GM18861 (cell line): Measurements from ENCODE around the gene C1QTNF9B.
"Not testable (repeated sequence)": the region's sequence is repeated elsewhere in the genome, so short reads cannot be mapped to it uniquely, and the experiment has no call there.

Source experiments
- ATAC-seq: cut with Tn5 transposase; IDR thresholded peaks from one replicate; pipeline ENCODE4 v1.9.1; 2021; ENCODE audit not compliant: unreplicated experiment

Gene C1QTNF9B

GRCh38 chr13:23897452-23897919 is at the start of gene C1QTNF9B:
Gene C1QTNF9B, minus strand, starts transcription at chr13:23897502.
- ATAC-seq: not testable (repeated sequence)

GRCh38 chr13:23946900-23947299 is 49.6 kb upstream of the C1QTNF9B start:
- ATAC-seq: no peak

GRCh38 chr13:23946067-23946466 is 48.8 kb upstream of the C1QTNF9B start:
- no peak for ATAC-seq

GRCh38 chr13:23945612-23946011 is 48.3 kb upstream of the C1QTNF9B start:
- no peak for ATAC-seq

GRCh38 chr13:23941211-23941610 is 43.9 kb upstream of the C1QTNF9B start:
- no peak for ATAC-seq

GRCh38 chr13:23939666-23940065 is 42.4 kb upstream of the C1QTNF9B start:
- ATAC-seq: not testable (repeated sequence)

GRCh38 chr13:23934520-23934919 is 37.2 kb upstream of the C1QTNF9B start:
- no peak for ATAC-seq

GRCh38 chr13:23928985-23929384 is 31.7 kb upstream of the C1QTNF9B start:
- no peak for ATAC-seq

GRCh38 chr13:23923031-23923430 is 25.7 kb upstream of the C1QTNF9B start:
- ATAC-seq: no peak

GRCh38 chr13:23922005-23922932 is 25.0 kb upstream of the C1QTNF9B start:
- ATAC-seq: no peak

GRCh38 chr13:23921451-23921888 is 24.2 kb upstream of the C1QTNF9B start:
- peak; percentile 43 for ATAC-seq

- ATAC-seq: no peak
Measured at GRCh38 chr13:23919006-23919405, 21.7 kb upstream of the C1QTNF9B start.

- no peak for ATAC-seq
Measured at GRCh38 chr13:23918208-23918607, 20.9 kb upstream of the C1QTNF9B start.

- no peak for ATAC-seq
Measured at GRCh38 chr13:23915308-23915707, 18.0 kb upstream of the C1QTNF9B start.

GRCh38 chr13:23912469-23912868 is 15.2 kb upstream of the C1QTNF9B start:
- no peak for ATAC-seq

- ATAC-seq: no peak
Measured at GRCh38 chr13:23909606-23910005, 12.3 kb upstream of the C1QTNF9B start.

GRCh38 chr13:23905766-23906165 is 8.5 kb upstream of the C1QTNF9B start:
- ATAC-seq: no peak

GRCh38 chr13:23903906-23904280 is 6.6 kb upstream of the C1QTNF9B start:
- ATAC-seq: no peak

- no peak for ATAC-seq
Measured at GRCh38 chr13:23902975-23903905, 5.9 kb upstream of the C1QTNF9B start.

GRCh38 chr13:23901365-23901764 is 4.1 kb upstream of the C1QTNF9B start:
- ATAC-seq: no peak

GRCh38 chr13:23899555-23899954 is 2.3 kb upstream of the C1QTNF9B start:
- no peak for ATAC-seq
